HFFc6 (cell line): ENCODE measurements around the gene MAD1L1. TPM values are rescaled to one million over a fixed set of nuclear protein-coding genes. Genes with fewer than 3 reads are reported as not detected.

Source experiments
- DNase-seq: peaks from one replicate; pipeline ENCODE4 v3.0.0-alpha.2; 2018
- H3K27ac Mint-ChIP-seq: 2 replicates; pipeline ENCODE4 v1.8.0; 2020; ENCODE audit warnings: mild to moderate bottlenecking, mixed read lengths
- H3K27me3 Mint-ChIP-seq: 2 replicates; pipeline ENCODE4 v1.8.0; 2021; ENCODE audit warnings: mild to moderate bottlenecking, moderate library complexity, mixed read lengths; ENCODE audit not compliant: insufficient read depth
- H3K36me3 Mint-ChIP-seq: 2 replicates; pipeline ENCODE4 v1.8.0; 2021; ENCODE audit warnings: low read depth, mixed read lengths
- H3K4me1 Mint-ChIP-seq: 2 replicates; pipeline ENCODE4 v1.8.0; 2020; ENCODE audit warnings: low read depth, mixed read lengths
- H3K4me3 Mint-ChIP-seq: 2 replicates; pipeline ENCODE4 v1.8.0; 2020; ENCODE audit warnings: mild to moderate bottlenecking, moderate library complexity, mixed read lengths
- H3K9me3 Mint-ChIP-seq: 2 replicates; pipeline ENCODE4 v1.8.0; 2020; ENCODE audit warnings: mild to moderate bottlenecking, mixed read lengths
- CTCF ChIP-seq: fragments of 200-600 bp; sonication (generic); IDR thresholded peaks from 2 replicates; pipeline ENCODE4 v1.5.0; 2021; ENCODE audit warnings: antibody characterized with exemption, mild to moderate bottlenecking
- total RNA-seq, 6 experiments: library from RNA; stranded (reverse); fragmentation: NEBNext Ultra II Directional; extraction: Animal tissue kit (Norgen Biotek cat#: 25700); gene quantifications; 2 replicates in 1 of 6; 3 replicates in 5 of 6; pipeline ENCODE4 v1.2.3, GENCODE V29; 2021

MAD1L1 gene
- total RNA-seq, 6 experiments from 2014 or later: 34.6 to 44.8 (median 40.2) TPM

DNA sequence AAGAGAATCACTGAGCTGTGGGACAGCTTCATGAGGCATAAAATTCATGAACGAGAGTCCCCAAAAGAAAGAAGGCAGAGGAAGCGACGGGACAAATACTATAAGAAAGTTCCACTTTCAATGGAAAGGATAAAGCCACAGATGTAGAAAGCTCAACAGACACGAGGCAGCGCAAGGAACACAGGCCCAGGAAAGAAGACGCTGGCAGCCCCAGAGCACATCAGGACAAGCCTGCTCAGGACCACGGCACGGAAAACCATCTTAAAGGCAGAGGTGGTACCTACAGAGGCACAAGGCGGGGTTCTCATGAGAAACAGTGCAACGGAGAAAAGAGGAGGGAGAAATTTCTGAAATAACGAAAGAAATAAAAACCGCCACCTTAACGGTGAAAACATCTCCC is 273.4 kb downstream of the MAD1L1 start:
- DNase-seq: no peak
- no peak for TF ChIP-seq CTCF
- no peak overlapping the region for H3K27ac Mint-ChIP-seq
- H3K9me3 Mint-ChIP-seq: peaks cover 38% of the 10 kb centered on the region
- H3K4me1 Mint-ChIP-seq: peaks cover 29% of the 10 kb centered on the region
- no peak overlapping the region for H3K4me3 Mint-ChIP-seq
- H3K27me3 Mint-ChIP-seq: peaks cover 9% of the 10 kb centered on the region
- H3K36me3 Mint-ChIP-seq: peaks cover 71% of the 10 kb centered on the region

DNA sequence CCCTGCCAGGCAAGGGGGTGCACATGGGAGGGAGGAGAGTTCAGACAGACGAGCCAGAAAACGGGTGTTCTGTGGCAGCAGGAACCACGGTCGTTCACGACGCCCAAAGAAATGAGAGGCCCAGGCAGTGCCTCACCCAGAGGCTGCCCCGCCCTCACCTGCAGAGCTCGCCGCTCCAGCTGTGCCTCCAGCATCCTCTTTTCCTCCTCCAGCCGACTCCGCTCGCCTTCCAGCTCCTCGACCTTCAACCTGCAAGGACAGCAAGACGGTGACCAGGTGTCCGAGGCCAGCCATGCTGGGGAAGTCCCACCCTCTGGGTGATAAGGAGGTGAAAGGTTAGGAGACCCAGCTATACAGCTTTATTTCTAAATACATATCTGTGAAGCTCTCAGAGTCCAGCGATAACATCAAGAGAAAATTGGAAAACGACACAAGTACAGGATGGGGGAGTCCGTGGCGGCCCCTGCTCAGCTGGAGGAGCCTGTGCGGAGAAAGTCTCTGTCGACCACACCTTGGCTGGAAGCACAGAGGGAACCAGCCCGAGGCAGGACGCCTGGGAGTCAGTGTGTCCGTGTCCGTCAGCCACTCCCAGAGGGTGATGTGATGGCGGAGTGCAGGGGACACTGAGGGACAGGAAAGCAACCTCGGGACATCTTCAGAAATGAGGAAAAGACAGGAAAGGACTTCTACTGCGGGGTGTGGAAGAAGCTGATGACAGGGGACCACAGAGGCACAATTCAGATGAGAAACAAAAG is 275.1 kb downstream of the MAD1L1 start:
- TF ChIP-seq CTCF: no peak
- H3K36me3 Mint-ChIP-seq: peaks cover 60% of the 10 kb centered on the region
- H3K4me3 Mint-ChIP-seq: no peak overlapping the region
- H3K9me3 Mint-ChIP-seq: peaks cover 28% of the 10 kb centered on the region
- H3K27me3 Mint-ChIP-seq: peaks cover 9% of the 10 kb centered on the region
- DNase-seq: no peak
- H3K4me1 Mint-ChIP-seq: peaks cover 27% of the 10 kb centered on the region
- H3K27ac Mint-ChIP-seq: no peak overlapping the region

- peaks cover 20% of the 10 kb centered on the region for H3K9me3 Mint-ChIP-seq
- no peak overlapping the region for H3K4me3 Mint-ChIP-seq
- peaks cover 19% of the 10 kb centered on the region for H3K4me1 Mint-ChIP-seq
- H3K27ac Mint-ChIP-seq: no peak overlapping the region
- no peak for TF ChIP-seq CTCF
- peaks cover 52% of the 10 kb centered on the region for H3K36me3 Mint-ChIP-seq
- peaks cover 7% of the 10 kb centered on the region for H3K27me3 Mint-ChIP-seq
- DNase-seq: no peak
These were observed 275.9 kb downstream of the MAD1L1 start for GRCh38 chr7:1956611-1957470.

DNA sequence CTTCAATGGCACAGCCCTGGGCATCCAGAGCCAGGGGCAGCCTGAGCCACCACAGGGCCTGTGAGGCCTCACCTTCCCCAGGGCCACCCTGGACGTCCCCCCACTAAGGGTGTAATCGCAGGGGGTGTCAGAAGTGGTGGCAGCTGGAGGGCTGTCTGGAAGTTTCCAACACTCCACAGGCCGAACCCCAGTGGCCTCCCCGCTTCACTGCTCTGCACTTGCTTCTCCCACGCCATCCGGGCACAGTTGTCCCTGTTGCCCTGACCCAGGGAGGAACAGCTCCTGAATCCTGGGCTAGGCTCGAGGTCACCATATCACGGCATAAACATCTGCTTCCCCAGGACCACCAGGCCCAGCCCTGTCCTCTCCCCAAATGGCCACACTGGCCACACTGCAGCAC is 276.6 kb downstream of the MAD1L1 start:
- peaks cover 6% of the 10 kb centered on the region for H3K27me3 Mint-ChIP-seq
- peaks cover 13% of the 10 kb centered on the region for H3K9me3 Mint-ChIP-seq
- peaks cover 12% of the 10 kb centered on the region for H3K4me1 Mint-ChIP-seq
- H3K4me3 Mint-ChIP-seq: no peak overlapping the region
- H3K27ac Mint-ChIP-seq: no peak overlapping the region
- DNase-seq: no peak
- TF ChIP-seq CTCF: no peak
- peaks cover 45% of the 10 kb centered on the region for H3K36me3 Mint-ChIP-seq

DNA sequence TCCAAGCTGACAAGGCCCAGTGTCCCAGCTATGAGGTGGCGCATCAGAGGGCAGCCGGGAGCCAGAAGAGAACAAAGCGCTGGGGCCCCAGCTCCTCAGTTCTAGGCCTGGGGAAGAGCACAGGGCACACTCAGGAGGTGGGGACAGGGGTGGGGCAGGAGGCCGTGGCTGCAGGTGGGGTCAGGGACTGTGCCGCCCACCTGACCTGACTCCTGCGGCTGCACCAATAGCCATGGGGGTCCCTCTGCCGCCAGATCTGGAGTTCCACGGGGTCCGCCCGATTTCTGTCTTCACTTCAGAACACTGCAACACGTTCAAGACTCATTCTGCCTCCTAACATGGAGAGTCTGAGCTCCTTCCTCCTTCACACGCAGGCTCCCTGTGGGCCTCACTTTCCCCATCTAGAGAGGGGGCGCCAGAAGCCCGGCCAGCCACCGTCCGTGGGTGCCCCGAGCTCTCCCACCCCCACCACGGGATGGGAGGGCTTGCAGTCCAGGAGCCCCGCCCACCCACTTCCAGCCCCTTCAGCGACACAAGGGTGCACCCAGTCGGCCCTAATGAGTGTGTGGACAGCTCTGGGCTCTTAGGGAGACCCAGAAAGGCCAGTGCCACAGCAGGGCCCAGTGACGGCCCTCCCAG is 278.3 kb downstream of the MAD1L1 start:
- Mint-ChIP-seq H3K27ac (no peak overlapping the region), H3K9me3 (no peaks in the 10 kb centered on the region), H3K4me3 (no peak overlapping the region), H3K27me3 (peaks cover 6% of the 10 kb centered on the region), H3K4me1 (no peaks in the 10 kb centered on the region; the same call in 1 of the 2 replicates), H3K36me3 (peaks cover 29% of the 10 kb centered on the region)
- DNase-seq: no peak
- TF ChIP-seq CTCF: no peak
